B cell (primary cell): Measurements from ENCODE around the gene EDDM13.
"Not testable (repeated sequence)": the region's sequence is repeated elsewhere in the genome, so short reads cannot be mapped to it uniquely, and the experiment has no call there.

Source experiments
- CTCF ChIP-seq: fragments of 200-600 bp; IDR thresholded peaks from one replicate; pipeline ENCODE4 v1.8.0; 2022; ENCODE audit warnings: antibody characterized with exemption, mild to moderate bottlenecking
- EZH2 ChIP-seq: IDR thresholded peaks from 2 replicates; pipeline ENCODE4 v1.6.1; 2012; ENCODE audit warnings: borderline replicate concordance, low read depth, mild to moderate bottlenecking, moderate library complexity, low read length; ENCODE audit not compliant: insufficient read depth, poor library complexity, severe bottlenecking

- TF ChIP-seq CTCF, EZH2: not testable (repeated sequence)
Observed at GRCh38 chr19:56307062-56307461, 34.5 kb downstream of the EDDM13 start.
